SJCRH30 (cell line): ENCODE results near the gene RBM22. TPM values are rescaled to one million over a fixed set of nuclear protein-coding genes. Genes with fewer than 3 reads are reported as not detected.
A peak's percentile ranks its signal among the peaks of the same experiment; 100 is the strongest.
"Not testable (repeated sequence)": the region's sequence is repeated elsewhere in the genome, so short reads cannot be mapped to it uniquely, and the experiment has no call there.

Experiments
- DNase-seq, 2 experiments: peaks; one replicate each; pipeline ENCODE4 v3.0.0-alpha.2; 2015 to 2020
- H3K27ac ChIP-seq: fragments of 250-450 bp; sonication (Bioruptor Pico); 2 replicates; pipeline ENCODE4 v1.5.1; 2020; ENCODE audit warnings: mild to moderate bottlenecking, moderate library complexity
- H3K27me3 ChIP-seq: fragments of 250-450 bp; sonication (Bioruptor Pico); 2 replicates; pipeline ENCODE4 v1.5.1; 2020; ENCODE audit warnings: mild to moderate bottlenecking, moderate library complexity
- H3K36me3 ChIP-seq: fragments of 250-450 bp; sonication (Bioruptor Pico); 2 replicates; pipeline ENCODE4 v1.5.1; 2020; ENCODE audit warnings: mild to moderate bottlenecking, moderate library complexity
- H3K4me1 ChIP-seq: fragments of 250-450 bp; sonication (Bioruptor Pico); 2 replicates; pipeline ENCODE4 v1.5.1; 2020; ENCODE audit warnings: mild to moderate bottlenecking, moderate library complexity
- H3K4me3 ChIP-seq: fragments of 250-450 bp; sonication (Bioruptor Pico); 2 replicates; pipeline ENCODE4 v1.5.1; 2020; ENCODE audit warnings: mild to moderate bottlenecking, moderate library complexity
- H3K9me3 ChIP-seq: fragments of 250-450 bp; sonication (Bioruptor Pico); replicated peaks from 2 replicates; pipeline ENCODE4 v1.5.1; 2020; ENCODE audit warnings: mild to moderate bottlenecking, moderate library complexity
- total RNA-seq: library from RNA; depleted of rRNA; stranded (reverse); fragments of >200 nt; shearing (Covaris generic); gene quantifications from 2 replicates; pipeline ENCODE4 v1.2.3, GENCODE V29; 2014; rRNA removed

Gene RBM22
- 50.5 and 55.2 TPM in 2 replicates for total RNA-seq

DNA sequence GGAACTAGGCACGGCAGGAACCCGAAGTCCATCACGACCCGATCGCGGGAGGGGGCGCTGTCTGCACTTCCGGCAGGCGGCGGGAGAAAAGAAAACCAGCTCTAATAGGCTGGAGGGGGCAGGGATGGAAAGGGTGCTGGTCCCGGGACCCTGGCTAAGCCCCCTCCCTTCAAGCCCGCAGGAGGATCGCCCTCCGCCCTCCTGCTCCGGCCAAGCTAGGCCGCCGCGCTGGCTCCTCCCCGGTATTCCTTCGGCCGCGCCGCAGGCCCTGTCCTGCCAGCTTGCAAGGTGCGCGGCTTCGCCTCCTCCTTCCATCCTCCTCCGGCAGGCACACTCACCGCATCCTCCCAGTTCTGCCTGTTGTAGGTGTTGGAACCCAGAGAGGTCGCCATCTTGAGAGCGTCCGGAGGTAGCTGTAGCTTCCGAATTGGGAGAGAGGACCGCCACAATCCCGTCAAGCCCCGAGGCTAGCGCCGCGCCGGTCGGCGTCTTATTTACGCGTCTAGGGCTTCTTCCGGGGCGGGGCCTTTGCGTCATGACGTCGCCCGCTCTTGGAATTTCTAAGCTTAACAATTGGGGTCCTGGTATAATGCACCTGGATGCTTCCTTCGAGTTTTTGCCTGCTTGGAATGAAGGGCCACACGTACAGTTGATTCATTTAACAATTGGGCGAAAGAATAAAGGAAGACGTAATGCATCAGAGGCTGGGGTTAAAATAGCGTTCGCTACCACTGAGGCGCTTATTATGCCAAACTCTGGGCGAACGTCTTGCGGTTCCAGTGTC, at the start of gene RBM22:
RBM22 (minus strand) TSS at position 469 of the 784 bp plus-strand sequence; CDS start at position 392, 77 bp downstream.
- no peaks in the 10 kb centered on the region for H3K9me3 ChIP-seq
- peak; percentile 92 to 95 for DNase-seq
- no peaks in the 10 kb centered on the region for H3K27me3 ChIP-seq
- H3K4me1 ChIP-seq: no peaks in the 10 kb centered on the region
- peak within 1 kb of the TSS; percentile 96 for H3K4me3 ChIP-seq
- H3K27ac ChIP-seq: peak within 1 kb of the TSS; percentile 80
- peaks cover 31% of the 10 kb centered on the region for H3K36me3 ChIP-seq

DNA sequence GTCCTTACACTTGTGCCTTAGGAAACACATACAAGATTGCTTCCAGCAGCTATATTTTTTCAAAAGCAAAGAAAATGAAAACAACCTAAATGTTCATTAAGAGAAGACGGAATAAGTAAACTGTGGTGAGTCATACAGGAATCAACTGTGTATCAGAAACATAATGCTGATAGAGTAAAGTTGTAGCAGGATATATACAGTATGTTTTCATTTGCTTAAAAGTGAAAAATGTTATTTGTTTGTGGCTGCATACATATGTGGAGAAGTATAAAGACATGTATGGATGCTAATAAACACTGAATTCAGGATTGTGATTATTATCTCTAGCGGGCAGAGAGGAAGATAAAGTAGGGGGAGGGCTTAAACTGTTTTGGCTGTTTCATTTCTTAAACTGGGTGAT, 49.6 kb upstream of the RBM22 start:
- no peak overlapping the region for H3K4me3 ChIP-seq
- H3K36me3 ChIP-seq: peaks cover 52% of the 10 kb centered on the region
- H3K4me1 ChIP-seq: no peaks in the 10 kb centered on the region
- no peaks in the 10 kb centered on the region; the same call in 1 of the 2 replicates for H3K9me3 ChIP-seq
- no peak overlapping the region for H3K27ac ChIP-seq
- H3K27me3 ChIP-seq: no peaks in the 10 kb centered on the region
- DNase-seq: no peak

DNA sequence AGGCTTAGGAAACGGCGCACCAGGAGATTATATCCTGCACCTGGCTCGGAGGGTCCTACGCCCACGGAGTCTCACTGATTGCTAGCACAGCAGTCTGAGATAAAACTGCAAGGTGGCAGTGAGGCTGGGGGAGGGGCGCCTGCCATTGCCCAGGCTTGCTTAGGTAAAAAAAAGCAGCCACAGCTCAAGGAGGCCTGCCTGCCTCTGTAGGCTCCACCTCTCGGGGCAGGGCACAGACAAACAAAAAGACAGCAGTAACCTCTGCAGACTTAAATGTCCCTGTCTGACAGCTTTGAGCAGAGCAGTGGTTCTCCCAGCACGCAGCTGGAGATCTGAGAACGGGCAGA, 42.3 kb upstream of the RBM22 start:
- not testable (repeated sequence) for H3K9me3 ChIP-seq, H3K27ac ChIP-seq, H3K27me3 ChIP-seq, DNase-seq, H3K4me3 ChIP-seq, H3K4me1 ChIP-seq
- H3K36me3 ChIP-seq: peaks cover 39% of the 10 kb centered on the region

DNA sequence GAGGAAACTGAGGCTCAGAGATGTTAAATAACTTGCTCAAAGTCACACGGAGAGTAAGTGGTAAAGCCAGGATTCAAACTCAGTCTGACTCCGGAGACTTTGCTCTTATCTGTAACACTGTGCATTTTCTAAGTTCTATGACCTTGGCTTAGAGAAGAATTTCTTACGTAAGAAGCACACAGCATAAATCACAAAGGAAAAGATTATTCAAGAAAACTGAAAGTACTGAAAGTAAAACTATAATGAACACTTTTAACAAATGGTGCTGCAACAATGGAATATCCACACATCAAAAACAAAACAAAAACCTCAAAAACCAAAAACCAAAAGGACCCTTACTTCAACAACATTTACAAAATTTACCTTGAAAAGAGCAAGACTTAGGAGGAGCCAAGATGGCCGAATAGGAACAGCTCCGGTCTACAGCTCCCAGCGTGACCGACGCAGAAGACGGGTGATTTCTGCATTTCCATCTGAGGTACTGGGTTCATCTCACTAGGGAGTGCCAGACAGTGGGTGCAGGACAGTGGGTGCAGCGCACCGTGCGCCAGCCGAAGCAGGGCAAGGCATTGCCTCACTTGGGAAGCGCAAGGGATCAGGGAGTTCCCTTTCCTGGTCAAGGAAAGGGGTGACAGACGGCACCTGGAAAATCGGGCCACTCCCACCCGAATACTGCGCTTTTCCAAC, 41.7 kb upstream of the RBM22 start:
- H3K36me3 ChIP-seq: peaks cover 37% of the 10 kb centered on the region
- H3K27me3 ChIP-seq, H3K9me3 ChIP-seq, H3K4me3 ChIP-seq, DNase-seq, H3K27ac ChIP-seq, H3K4me1 ChIP-seq: not testable (repeated sequence)

DNA sequence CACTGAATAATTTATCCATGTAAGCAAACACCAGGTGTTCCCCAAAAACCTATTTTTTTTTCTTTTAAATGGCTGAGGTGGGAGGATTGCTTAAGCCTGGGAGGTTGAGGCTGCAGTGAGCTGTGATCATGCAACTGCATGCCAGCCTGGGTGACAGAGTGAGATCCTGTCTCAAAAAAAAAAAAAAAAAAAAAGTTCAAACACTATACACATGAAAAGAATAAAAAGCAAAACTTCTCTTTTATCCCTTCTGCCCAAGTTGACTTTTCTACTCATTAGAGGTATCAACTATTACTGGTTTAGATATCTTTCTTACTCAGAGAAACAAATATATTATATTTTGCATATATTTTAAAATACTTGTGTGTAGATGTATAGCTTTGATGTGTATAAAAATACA, 40.1 kb upstream of the RBM22 start:
- DNase-seq: no peak
- H3K36me3 ChIP-seq: peaks cover 43% of the 10 kb centered on the region
- no peaks in the 10 kb centered on the region for H3K4me1 ChIP-seq

DNA sequence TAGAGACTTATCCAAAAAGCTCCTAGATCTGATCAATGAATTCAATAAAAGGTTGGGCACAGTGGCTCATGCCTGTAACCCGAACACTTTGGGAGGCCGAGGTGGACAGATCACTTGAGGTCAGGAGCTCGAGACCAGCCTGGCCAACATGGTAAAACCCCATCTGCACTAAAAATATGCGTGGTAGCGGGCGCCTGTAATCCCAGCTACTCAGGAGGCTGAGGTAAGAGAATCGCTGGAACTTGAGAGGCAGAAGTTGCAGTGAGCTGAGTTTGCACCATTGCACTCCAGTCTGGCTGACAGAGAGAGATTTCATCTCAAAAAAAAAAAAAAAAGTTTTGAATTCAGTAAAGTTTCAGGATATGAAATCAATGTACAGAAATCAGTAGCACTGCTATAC, 38.0 kb upstream of the RBM22 start:
- Histone ChIP-seq H3K36me3 (peaks cover 44% of the 10 kb centered on the region), H3K27ac (no peak overlapping the region), H3K4me3 (no peak overlapping the region), H3K9me3 (peaks cover 7% of the 10 kb centered on the region), H3K4me1 (no peaks in the 10 kb centered on the region), H3K27me3 (no peaks in the 10 kb centered on the region)
- no peak for DNase-seq

More for the DNA sequence above, 40.1 kb upstream of the RBM22 start:
- Histone ChIP-seq H3K27me3 (no peaks in the 10 kb centered on the region), H3K27ac (no peak overlapping the region), H3K4me3 (no peak overlapping the region), H3K9me3 (peaks cover 4% of the 10 kb centered on the region)

DNA sequence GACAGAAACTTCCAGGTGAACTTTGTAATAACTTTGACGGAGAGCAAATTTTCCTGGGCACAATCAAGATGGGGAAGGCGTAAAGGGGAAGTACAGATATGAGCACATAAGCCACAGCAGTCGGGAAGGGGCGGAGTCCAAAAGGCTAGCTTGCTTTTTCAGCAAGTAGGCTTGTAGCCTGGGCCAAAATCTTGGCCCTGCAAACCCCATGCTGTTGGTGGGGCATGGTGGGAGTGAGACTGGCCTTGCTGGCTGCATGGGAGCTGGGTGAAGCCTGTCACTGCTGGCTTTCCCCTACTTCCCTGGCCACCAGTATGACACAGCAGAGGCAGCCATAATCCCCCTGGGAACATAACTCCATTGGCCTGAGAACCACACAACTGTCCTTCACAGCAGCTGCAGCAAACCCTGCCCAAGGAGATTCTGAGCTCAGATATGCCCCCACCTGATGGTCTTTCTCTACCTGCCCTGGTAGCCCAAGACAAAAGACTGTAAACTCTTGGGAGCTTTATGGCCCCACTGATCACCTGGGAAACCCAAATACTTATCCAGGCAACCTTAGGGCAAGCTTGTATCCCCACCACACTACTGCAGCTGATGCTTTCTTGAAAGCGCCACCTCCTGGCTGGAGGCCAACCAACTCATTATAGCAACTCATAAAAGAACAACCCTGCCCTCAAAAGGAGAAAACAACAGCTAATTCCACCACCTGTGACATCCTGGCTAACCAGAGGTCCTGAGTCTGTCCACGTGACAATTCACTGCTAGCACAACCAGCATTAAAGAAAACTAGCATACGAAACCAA, 33.9 kb upstream of the RBM22 start:
- Histone ChIP-seq H3K4me3 (no peak overlapping the region), H3K36me3 (peaks cover 39% of the 10 kb centered on the region), H3K27ac (no peak overlapping the region), H3K4me1 (no peaks in the 10 kb centered on the region), H3K27me3 (no peaks in the 10 kb centered on the region), H3K9me3 (peaks cover 7% of the 10 kb centered on the region)
- DNase-seq: peak in 1 of 2 experiments; percentile 9

DNA sequence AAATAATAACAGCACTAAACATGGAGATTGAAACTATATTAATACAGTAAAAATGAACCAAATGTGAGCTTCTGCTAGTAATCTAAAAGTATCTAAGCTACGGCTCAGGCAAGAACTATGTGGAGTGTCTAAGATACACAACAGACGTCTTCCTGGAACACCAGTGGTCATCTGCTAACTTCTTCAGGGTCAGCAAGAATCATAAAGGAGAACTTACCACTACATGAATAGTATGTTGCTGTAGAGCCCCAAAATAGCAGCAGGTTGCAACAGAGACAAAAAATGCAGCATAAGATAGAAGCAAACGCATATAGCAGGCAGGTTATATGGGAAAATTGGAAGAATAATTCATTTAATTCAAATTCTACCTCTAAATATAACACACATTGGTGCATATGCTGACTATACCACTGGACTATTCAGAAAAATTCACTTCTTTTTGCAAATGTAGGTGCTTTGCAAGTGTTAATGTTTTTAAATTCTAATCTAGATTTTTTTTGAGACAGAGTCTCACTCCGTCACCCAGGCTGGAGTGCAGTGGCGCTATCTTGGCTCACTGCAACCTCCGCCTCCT, 30.9 kb upstream of the RBM22 start:
- H3K4me3 ChIP-seq: no peak overlapping the region
- peaks cover 54% of the 10 kb centered on the region for H3K36me3 ChIP-seq
- H3K4me1 ChIP-seq: no peaks in the 10 kb centered on the region
- H3K27me3 ChIP-seq: no peaks in the 10 kb centered on the region
- H3K27ac ChIP-seq: no peak overlapping the region
- H3K9me3 ChIP-seq: peaks cover 7% of the 10 kb centered on the region
- no peak for DNase-seq

DNA sequence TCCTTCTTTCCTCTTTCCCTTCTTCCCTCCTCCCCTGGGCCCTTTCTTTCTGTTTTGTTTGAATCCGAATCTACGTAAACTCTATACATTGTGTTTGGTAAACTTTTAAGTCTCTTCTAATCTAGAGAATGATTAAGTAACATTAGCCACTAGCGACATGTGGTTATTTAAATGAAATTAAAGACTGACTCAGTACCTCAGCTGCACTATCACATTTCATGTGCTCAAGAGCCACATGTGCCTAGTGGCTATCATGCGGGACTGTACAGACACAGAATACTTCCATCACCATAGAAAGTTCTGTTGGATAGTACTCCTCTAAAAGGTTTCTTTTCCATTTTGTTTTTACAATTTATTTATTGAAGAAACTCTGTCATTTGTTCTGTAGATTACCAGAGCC, 29.0 kb upstream of the RBM22 start:
- Histone ChIP-seq H3K4me3 (no peak overlapping the region), H3K27ac (no peak overlapping the region), H3K4me1 (no peaks in the 10 kb centered on the region), H3K9me3 (no peaks in the 10 kb centered on the region), H3K27me3 (no peaks in the 10 kb centered on the region), H3K36me3 (peaks cover 58% of the 10 kb centered on the region)
- no peak for DNase-seq

DNA sequence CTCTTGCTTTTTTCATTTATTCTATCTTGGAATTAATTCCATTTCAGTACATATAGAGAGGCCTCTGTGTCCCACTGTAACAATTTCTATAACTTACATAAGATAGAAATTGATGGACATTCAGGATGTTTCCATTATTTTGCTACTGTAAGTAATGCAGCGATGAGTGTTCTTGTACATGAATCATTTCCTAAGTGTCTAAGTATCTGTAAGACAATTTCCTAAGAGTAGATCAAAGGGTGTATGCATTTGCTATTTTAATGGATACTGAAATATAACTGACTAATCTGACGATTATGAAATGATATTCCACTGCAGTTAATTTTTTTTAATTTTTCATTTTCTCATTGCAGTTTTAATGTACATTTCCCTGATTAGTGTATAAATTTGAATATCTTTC, 23.0 kb upstream of the RBM22 start:
- H3K36me3 ChIP-seq: peaks cover 79% of the 10 kb centered on the region
- H3K27me3 ChIP-seq: no peaks in the 10 kb centered on the region
- no peak overlapping the region for H3K4me3 ChIP-seq
- H3K4me1 ChIP-seq: no peaks in the 10 kb centered on the region
- H3K27ac ChIP-seq: no peak overlapping the region
- H3K9me3 ChIP-seq: no peaks in the 10 kb centered on the region
- DNase-seq: no peak

DNA sequence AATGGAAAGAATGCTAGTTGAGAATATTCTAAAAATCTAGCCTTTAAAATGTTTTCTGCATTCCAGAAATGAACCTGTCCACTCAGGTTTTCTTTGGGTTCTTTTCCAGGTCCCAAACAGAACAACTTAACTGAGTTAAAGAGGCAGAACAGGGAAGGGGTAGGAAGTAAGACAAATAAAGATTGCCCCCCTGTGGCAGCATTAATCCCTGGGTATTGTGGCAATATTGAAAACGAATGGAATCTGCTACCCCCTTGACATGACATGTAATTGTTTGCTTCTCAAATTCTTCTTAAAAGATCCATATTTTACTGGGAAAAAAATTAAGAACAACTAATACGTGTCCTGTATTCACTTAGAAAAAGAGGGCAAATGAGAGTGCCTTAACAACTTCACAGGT, 9.3 kb upstream of the RBM22 start:
- Histone ChIP-seq H3K27ac (no peak overlapping the region), H3K36me3 (peaks cover 52% of the 10 kb centered on the region), H3K4me3 (no peak overlapping the region), H3K4me1 (no peaks in the 10 kb centered on the region), H3K27me3 (no peaks in the 10 kb centered on the region), H3K9me3 (no peaks in the 10 kb centered on the region)
- peak in 1 of 2 experiments; percentile 18 for DNase-seq

DNA sequence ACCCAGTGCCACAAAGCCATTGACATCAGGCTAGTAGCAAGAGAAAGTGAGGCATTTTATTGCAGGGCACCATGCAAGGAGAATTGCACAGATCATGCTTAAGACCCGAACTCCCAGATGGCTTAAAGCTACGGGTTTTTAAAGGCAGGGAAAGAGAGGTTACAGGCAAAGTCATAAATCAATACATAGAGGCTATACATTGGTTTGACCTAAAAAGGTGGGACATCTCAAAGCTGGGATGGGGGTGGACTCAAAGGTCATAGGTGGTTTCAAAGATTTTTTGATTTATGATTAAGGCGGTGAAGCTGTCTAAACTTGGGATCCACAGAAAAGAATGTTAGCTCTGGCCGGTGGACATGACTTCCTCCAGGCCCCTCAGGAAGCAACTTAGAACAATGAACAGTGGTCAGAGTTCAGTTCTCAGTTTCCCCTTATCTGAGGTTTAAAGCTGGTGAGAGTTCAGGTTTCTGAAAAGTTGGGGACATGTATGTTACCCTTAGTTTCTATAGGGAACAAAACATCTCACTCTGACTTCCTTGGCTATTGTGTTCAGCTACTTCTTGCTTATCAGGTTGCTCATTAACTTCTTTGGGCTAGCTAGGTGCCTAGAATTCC, 6.0 kb upstream of the RBM22 start:
- Histone ChIP-seq H3K36me3 (peaks cover 34% of the 10 kb centered on the region), H3K4me1 (no peaks in the 10 kb centered on the region), H3K27ac (no peak overlapping the region), H3K4me3 (no peak overlapping the region), H3K27me3 (no peaks in the 10 kb centered on the region), H3K9me3 (no peaks in the 10 kb centered on the region)
- no peak for DNase-seq

DNA sequence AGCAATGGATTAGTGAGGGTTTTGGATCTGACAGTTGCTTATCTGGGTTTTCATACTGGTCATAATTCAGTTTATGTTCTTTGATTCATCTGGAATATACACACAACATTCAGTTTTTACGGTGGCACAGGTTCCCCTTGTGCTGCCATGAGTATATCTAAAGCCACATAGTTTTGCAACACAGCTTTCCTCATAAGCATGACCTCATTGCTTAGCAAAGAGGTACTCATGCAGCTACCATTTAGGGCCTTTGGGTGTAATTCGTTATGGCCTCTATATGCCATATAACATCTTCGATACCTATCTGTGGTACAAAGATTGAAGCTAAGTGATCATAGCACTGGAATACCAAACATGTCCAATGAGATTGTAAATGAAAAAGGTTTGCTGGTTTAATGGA, 2.9 kb upstream of the RBM22 start:
- Histone ChIP-seq H3K36me3 (peaks cover 12% of the 10 kb centered on the region), H3K27ac (no peak overlapping the region), H3K4me1 (no peaks in the 10 kb centered on the region), H3K4me3 (no peak overlapping the region), H3K27me3 (no peaks in the 10 kb centered on the region), H3K9me3 (no peaks in the 10 kb centered on the region)
- no peak for DNase-seq

DNA sequence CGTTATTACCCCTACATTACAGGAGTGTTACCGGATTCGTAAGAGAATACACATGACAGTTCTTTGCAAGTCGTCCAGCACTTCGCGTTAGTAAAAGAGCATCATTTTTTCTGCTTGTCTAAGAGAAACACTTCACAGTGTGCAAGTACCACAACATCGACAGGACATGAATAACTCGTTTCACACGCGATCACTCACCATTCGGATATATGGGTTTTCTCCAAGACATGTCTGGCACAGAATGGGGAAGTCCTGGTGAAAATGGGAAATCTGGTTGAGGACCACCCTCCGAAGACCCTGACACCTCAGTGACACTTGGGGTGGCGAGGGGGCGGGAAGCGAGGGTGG, 642 bp downstream of the RBM22 start:
- H3K36me3 ChIP-seq: peaks cover 37% of the 10 kb centered on the region
- peak overlapping the region; percentile 96 for H3K4me3 ChIP-seq
- no peak for DNase-seq
- H3K4me1 ChIP-seq: no peaks in the 10 kb centered on the region
- H3K27ac ChIP-seq: peak overlapping the region; percentile 80
- no peaks in the 10 kb centered on the region for H3K9me3 ChIP-seq
- H3K27me3 ChIP-seq: no peaks in the 10 kb centered on the region
